ENCODE measurements around the gene ROBO1.

GRCh38 chr3:78995087-78995486 lies 772.7 kb downstream of the ROBO1 start:
- TF ChIP-seq CTCF (IDR thresholded peaks at IDR 0.05; ENCODE audit: low read depth, low read length, missing input control), result no peak
- no peak for TF ChIP-seq YY1 (IDR thresholded peaks at IDR 0.05)
- no peak for TF ChIP-seq RXRA (IDR thresholded peaks at IDR 0.05)
- no peak for TF ChIP-seq REST (IDR thresholded peaks at IDR 0.05)
- TF ChIP-seq GABPA (IDR thresholded peaks at IDR 0.05 in 1 of 2, conservative IDR thresholded peaks at IDR 0.05 in 1 of 2), result no peak
- no peak for TF ChIP-seq HNF4G (IDR thresholded peaks at IDR 0.05)
- TF ChIP-seq FOXA1 (IDR thresholded peaks at IDR 0.05), result no peak
- TF ChIP-seq TAF1 (conservative IDR thresholded peaks at IDR 0.05), result no peak
- no peak for TF ChIP-seq SP1 (IDR thresholded peaks at IDR 0.05)
- no peak for TF ChIP-seq MAX (IDR thresholded peaks at IDR 0.05)
- no peak for TF ChIP-seq RAD21 (IDR thresholded peaks at IDR 0.05)
- TF ChIP-seq JUND (IDR thresholded peaks at IDR 0.05), result no peak
- no peak for TF ChIP-seq ATF3 (IDR thresholded peaks at IDR 0.05)
